GM19238 (cell line): Measurements from ENCODE around the gene ZNF726.
"Not testable (repeated sequence)": the region's sequence is repeated elsewhere in the genome, so short reads cannot be mapped to it uniquely, and the experiment has no call there.

ENCODE experiments used
- DNase-seq: peaks from one replicate; pipeline ENCODE4 v3.0.0; 2011; ENCODE audit warnings: low spot score; ENCODE audit not compliant: insufficient read length

ZNF726 gene

DNA sequence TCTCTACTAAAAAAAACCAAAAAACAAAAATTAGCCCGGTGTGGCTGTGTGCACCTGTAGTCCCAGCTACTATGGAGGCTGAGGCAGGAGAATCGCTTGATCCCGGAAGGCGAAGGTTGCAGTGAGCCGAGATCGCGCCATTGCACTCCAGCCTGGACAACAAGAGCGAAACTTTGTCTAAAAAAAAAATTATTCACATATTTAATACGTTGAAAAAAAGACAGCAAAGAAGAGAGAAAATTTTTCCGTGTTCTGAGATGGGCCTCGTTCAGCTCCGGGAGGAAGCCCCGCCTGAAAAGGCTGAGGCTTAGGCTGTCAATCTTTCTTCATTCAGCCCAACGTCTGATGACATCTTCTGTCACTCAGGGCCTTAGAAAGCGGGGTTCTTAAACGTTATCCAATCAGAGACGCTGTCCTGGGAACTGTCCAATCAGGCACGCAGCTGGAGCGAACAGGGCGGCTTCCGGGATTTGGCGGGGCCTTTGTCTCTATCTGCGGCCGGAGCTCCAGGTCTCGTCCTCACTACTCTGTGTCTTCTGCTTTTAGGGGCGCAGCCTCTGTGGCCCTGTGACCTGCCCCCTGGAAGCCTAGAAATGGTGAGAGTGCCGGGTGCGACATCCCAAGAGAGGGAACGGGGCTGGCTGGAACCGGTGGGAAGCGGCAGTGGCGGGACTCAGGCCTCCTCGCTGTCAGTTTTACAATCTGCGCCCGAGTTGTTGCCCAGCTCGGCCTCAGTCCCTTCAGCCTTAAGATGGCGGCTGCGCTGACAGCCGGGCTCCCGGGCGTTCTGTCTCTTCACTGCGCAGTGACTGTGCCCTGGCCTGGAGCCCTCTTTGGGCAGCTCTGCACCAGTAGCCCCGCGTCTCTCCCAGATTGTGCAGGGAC lies at the start of gene ZNF726:
ZNF726 (plus strand) TSS at position 485 of the 885 bp plus-strand sequence; CDS start at position 594, 109 bp downstream.
- DNase-seq, result peak; percentile 70

DNA sequence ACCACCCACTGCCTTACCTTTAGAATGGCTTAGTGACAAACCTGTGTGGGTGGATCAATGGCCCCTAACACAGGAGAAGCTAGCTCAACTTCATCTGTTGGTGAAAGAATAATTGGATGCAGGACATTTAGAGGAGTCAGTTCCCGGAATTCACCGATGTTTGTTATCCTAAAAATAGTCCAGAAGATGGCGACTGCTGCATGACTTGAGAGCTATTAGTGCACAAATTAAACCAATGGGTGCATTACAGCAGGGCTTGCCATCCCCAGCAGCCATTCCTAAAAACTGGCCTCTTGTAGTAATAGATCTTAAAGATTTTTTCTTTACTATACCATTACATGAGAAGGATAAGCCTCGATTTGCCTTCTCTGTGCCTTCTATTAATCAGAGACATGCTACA lies 46.8 kb upstream of the ZNF726 start:
- no peak for DNase-seq

DNA sequence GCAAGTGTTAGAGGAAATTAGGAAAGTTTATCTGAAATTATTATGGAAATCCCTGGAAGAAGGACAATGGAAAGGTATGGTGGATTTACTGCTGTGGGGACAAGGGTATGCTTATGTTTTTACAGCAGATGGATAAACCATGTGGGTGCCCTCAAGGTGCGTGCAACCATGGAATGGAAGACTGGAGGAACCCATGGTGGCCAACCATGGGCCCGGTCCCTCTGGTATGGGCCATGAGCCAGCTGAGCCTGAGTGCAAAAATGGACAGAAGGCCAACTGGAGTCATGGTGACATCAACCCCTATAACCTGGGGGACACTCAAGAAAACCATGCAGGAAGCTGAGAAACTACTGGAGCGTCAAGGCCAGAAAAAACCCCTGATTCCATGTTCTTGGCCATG lies 46.1 kb upstream of the ZNF726 start:
- DNase-seq, result no peak

DNA sequence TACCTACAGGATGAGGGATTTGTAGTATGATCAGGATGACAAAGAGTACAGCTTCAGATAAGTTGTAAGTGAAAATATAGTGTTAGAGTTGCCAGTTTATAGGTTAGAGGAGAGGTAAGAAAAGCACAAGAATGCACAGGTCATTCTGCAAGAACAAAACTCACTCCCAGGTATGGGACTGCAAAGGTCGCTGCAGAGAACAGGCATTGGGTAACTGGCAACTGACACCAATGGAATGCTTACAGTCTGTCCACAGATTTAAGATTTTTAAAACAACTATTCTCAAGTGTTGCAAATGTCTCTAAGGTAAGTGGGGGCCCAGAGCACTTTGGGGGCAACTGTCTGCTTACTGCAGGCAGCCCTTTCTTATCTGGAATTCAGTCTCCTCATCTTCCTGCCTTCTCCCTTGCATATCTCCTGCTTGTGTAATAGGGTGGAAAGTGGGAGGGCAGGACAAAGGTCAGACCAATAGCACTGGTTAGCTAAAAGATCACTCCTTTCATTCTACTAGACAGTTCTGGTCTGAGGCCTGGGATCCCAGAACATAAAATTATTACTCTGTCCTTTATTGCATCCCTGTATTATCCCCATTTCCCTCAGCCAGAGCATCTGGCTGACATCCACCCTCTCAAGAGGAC lies 42.3 kb upstream of the ZNF726 start:
- DNase-seq, result no peak

DNA sequence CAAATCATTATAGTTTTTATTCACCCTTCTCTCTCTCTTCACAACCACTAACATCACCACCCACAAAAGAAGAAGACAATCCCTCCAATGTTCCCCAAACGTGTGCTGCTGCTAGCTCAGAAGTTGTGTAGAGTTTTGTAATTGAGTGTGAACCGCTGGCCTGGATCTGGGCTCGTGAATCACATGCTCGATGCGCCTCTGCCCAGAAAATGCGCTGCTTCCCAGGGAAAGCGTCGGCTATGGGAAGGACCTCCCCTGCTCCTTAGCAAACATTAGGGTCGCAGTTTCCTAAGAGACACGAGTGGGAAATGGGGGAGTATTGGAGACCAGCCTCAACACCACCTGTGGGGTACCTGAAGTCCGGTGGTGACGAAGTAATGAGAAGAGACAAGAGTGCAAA lies 38.4 kb upstream of the ZNF726 start:
- DNase-seq, result no peak

DNA sequence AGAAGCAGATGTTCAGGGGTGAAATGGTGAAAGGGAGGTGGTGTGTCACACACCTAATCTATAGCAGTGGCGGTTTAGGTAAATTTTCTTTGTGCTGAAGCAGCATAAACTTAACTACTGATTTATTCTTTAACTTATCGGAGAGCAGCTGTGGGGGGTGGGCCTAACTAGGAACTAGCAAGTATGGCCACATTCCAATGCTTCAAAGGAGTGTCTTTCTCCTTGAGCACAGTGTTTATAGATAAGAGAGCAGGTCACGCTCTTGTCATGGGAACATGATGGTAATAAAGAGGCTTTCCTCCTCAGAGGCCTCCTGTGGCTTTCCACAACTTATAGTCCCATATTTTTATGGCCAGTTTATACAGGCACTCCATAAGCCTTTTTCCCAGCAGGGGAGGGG lies 37.9 kb upstream of the ZNF726 start:
- DNase-seq, result not testable (repeated sequence)

DNA sequence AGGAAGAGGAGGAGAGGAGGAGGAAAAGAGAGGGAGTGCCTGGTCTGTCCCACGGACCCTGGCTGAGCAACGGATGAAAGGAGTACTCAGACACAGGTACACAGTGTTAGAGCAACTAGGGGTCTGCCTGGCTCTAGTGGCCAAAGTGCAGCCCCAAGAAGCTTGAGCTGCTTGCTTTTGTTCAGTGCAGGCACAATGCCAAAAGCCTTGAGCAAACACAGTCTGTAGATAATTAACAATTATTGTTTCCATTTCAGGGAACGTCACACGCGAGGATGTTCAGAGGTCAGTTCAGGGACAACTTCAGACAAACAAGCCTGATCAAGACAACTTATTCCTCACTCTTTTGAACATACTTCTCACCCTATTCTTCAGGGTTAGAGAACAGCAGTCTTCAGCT lies 32.2 kb upstream of the ZNF726 start:
- DNase-seq, result no peak

DNA sequence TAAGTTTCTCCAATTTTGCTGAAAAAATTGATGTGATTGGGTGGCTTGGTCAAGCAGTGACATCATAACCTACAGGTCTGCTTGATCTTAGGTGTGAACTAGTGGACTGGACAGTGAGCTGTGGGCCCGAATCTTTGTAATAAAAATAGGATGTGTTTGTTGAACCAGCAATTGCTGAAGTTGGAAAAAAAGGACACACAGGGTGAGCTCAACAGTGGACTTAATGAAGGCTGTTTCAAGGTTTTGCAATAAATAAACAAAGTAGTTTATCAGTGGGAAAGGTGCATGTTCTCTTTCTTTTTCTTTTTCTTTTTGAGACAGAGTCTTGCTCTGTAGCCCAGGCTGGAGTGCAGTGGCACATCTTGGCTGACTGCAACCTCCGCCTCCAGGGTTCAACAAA lies 30.3 kb upstream of the ZNF726 start:
- DNase-seq, result no peak

DNA sequence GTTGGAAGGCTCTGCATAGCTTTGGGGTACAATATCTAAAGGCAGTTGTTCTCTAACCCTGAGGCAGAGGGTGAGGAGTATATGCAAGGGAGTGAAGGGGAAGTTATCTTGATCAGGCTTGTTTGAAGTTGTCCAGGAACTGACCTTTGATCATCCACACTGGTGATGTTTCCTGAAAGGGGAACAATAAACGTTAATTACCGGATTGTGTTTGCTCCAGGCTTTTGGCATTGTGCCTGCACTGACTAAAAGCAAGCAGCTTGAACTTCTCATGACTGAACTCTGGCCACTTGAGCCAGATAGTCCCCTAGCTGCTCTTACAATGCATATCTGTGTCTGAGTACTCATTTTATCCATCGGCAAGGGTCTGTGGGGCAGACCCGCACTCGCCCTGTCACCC lies 27.0 kb upstream of the ZNF726 start:
- DNase-seq, result no peak

DNA sequence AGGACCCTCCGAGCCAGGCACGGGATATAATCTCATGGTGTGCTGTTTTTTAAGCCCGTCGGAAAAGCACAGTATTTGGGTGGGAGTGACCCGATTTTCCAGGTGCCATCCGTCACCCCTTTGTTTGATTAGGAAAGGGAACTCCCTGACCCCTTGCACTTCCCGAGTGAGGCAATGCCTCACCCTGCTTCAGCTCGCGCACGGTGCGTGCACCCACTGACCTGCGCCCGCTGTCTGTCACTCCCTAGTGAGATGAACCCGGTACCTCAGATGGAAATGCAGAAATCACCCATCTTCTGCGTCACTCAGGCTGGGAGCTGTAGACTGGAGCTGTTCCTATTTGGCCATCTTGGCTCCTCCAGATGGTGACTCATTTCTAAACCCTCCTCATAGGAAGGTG lies 18.6 kb upstream of the ZNF726 start:
- not testable (repeated sequence) for DNase-seq

DNA sequence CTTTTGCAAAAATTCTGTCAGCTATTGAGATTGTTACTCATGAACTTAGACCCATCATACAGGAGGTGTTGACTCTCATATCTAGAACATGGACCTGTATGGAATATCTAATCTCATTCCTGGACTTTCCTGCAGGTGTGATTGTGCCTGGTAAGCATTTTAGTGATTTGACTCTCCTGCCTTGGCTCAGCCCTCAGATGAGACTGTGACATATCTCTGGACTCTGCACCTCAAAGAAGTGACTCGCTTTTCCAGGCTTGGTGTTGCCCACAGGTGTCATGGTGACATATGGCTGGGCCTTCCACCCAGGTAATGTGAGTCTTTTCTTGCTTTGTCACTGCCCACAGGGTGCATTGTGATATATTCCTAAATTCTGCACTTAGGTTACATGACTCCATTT lies 17.8 kb upstream of the ZNF726 start:
- no peak for DNase-seq

DNA sequence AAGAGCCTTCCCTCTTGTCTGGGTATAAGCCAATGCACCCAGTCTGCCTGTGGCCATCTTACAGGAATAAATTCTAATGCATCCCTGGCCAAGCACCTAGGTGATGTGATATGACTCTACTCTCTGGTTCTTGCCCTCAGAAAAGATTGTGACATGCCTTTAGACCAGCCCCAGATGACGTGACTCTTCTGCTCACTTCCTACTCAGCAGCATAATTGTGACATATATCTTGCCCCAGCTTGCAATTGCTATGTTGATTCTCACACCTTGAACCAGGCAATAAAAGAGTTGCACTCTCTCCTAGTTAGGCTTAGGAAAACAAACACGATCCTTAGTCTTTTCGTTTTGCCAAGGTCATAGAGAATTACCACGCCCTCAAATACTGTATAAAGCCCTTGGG lies 13.3 kb upstream of the ZNF726 start:
- DNase-seq, result no peak

DNA sequence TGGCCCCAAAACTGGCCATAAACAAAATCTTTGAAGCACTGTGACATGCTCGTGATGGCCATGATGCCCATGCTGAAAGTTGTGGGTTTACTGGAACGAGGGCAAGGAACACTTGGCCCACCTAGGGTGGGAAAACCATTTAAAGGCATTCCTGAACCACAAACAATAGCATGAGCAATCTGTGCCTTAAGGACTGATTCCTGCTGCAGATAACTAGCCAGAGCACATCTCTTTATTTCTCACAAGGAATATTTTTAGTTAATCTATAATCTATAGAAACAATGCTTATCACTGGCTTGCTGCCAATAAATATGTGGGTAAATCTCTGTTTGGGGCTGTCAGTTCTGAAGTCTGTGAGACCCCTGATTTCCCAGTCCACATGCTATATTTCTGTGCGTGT lies 10.3 kb upstream of the ZNF726 start:
- DNase-seq, result no peak

DNA sequence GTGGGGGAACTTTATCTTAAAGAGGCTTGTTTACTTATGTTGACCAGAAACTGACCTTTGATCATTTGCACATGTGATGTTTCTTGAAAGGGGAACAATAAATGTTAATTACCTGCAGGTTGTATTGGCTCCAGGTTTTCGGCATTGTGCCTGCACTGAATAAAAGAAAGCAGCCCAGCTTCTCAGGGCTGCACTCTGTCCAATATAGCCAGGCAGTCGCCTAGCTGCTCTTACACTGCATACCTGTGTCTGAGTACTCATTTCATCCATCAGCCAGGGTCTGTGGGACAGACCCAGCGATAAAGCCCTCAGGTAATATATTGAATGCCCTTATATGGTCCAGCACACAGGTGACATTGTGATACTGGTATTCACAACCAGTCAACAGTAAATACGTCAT lies 8.9 kb upstream of the ZNF726 start:
- no peak for DNase-seq

DNA sequence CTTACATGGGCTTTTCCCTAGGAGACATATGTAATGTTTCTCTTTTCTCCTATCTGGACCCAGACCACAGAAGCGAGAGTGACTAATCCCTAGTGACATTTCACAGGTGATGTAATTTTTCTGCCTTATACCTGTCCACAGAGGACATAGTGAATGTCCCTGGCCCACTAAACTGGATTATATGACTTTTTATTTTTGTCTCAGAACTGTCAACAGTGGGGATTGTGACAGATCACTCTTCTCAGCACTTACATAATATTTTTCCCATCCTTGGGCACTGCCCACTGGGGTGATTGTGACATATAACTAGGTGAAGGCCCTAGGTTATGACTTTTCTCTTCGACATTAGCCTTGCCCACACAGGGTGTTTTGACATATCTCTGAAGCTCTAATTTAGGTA lies 7.9 kb upstream of the ZNF726 start:
- DNase-seq, result no peak

DNA sequence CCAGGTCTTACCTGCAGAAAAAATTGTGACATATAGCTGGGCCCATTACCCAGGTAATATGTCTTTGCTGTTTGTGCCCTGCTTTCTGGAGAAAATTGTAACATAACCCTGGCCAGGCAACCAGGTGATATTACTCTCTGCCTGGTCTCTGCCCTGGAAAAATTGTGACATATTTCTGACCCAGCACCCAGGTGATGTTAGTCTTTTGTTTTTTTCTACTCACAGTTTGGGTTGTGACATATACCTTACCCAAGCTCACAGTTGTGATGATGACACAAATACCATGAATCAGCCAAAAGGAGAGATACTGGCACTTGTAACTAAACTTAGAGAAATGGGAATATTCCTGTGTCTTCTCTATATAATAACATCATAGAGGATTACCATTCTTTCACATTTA lies 6.5 kb upstream of the ZNF726 start:
- DNase-seq, result no peak

DNA sequence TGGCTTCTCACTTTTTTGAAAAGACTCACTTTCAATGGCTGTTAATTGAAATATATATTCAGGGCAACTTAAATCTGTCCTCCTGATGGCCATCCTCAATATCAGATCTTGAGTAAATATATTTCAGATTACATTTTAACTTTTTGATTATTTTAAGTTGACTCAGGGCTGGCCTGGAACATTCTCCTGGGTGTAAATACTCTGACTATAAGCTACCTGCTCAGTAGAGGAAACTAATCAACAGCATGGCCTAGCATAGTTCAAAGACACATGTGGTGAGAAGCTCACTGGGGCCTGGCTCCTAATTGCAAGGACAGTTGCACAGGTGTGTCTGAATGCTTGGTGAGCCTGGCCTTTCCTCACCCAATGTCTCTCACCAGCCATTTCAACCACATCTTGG lies 5.5 kb upstream of the ZNF726 start:
- DNase-seq, result no peak

DNA sequence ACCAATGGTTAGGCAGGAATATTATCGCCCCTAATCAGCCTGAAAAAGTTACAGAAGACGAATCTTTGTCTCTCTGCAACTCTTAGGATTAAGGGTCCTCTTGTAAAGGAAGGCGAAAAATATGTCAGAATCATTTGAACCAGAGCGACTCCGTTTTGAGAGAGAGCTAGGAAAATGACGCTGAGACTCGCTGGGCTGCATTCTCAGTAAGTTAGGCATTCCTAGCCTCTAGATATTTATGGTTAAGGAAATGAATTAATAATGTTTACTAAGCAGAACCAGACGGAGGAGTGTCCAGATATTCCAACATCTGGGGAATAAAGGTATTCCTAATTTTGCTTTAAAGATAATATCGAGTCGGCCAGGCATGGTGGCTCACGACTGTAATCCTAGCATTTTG lies 755 bp upstream of the ZNF726 start:
- no peak for DNase-seq

DNA sequence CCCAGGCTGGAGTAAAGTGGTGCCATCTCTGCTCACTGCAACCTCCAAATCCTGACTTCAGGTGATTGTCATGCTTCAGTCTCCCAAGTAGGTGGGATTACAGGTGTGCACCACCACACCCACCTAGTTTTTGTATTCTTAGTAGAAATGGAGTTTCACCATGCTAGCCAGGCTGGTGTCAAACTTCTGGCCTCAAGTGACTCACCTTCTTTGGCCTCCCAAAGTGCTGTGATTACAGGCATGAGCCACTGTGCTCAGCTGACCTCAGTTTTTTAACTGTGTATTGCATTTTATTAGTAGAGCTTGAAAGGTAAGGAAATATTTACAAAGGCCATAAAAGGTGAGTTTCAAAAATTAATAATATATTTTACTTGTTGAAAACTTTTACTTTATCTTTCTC lies 2.3 kb downstream of the ZNF726 start:
- no peak for DNase-seq

DNA sequence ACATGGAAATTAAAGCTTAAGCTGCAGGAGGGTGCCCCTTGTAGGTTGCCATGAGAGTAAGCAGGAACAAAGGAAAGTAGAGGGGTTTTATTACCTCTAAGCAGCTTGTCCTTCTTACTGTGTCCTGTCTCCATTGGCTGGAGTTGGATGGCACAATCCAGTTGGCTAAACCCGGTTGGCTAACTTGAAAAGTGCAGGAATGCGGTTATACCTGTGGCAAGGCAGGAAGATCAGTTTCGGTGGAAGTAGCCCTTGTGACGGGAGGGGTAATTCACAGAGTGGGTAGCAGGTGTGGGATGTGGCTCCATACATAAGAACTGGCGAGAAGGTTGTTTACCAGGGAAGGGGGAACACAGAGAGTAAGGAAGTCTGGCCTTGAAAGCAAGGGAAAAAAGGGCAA lies 3.2 kb downstream of the ZNF726 start:
- DNase-seq, result no peak

DNA sequence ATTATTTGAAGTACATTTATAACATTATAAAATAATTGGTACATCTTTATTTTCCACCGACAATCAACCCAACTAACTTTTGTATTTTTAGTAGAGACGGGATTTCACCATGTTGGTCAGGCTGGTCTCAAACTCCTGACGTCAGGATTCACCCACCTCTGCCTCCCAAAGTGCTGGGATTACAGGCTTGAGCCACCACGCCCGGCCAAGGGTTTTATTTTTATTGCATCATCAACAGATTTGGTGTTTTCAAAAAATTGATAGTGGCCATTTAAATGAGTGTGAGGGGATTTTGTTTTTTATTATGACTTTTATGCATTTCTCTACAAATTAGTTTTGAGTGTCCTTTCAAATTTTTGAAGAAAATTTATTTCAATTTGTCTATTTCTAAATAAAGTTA lies 10.6 kb downstream of the ZNF726 start:
- no peak for DNase-seq

DNA sequence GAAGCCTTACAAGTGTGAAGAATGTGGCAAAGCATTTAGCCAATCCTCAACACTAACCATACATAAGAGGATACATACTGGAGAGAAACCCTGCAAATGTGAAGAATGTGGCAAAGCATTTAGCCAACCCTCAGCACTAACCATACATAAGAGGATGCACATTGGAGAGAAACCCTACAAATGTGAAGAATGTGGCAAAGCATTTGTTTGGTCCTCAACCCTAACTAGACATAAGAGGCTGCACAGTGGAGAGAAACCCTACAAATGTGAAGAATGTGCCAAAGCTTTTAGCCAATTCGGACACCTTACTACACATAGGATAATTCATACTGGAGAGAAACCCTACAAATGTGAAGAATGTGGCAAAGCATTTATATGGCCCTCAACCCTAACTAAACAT lies 18.2 kb downstream of the ZNF726 start:
- DNase-seq, result no peak

DNA sequence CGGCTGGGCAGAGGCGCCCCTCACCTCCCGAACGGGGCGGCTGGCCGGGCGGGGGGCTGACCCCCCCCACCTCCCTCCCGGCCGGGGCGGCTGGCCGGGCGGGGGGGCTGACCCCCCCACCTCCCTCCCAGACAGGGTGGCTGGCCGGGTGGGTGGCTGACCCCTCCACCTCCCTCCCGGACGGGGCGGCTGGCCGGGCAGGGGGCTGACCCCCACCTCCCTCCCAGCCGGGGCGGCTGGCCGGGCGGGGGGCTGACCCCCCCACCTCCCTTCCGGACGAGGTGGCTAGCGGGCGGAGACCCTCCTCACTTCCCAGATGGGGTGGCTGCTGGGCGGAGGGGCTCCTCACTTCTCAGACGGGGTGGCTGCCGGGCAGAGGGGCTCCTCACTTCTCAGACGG lies 22.3 kb downstream of the ZNF726 start:
- DNase-seq, result not testable (repeated sequence)
